Effector memory CD8-positive, alpha-beta T cell (primary cell): ENCODE results near the gene WDR27.

Experiments used
- ATAC-seq: fragments of 150-1000 bp; cut with Tn5 transposase; replicated peaks from 2 replicates; pipeline ENCODE4 v1.10.0; 2021; ENCODE audit warnings: mild to moderate bottlenecking, moderate library complexity
- DNase-seq, 3 experiments: peaks; one replicate each; pipeline ENCODE4 v3.0.0; 2021
- H3K27ac Mint-ChIP-seq, 2 donors: one replicate each; pipeline ENCODE4 v1.8.0; 2022; ENCODE audit warnings: mild to moderate bottlenecking in 2 of 2, mixed read lengths in 2 of 2, moderate library complexity in 2 of 2
- H3K27me3 Mint-ChIP-seq, 2 donors: one replicate each; pipeline ENCODE4 v1.8.0; 2022; ENCODE audit warnings: mixed read lengths in 2 of 2
- H3K36me3 Mint-ChIP-seq: one replicate; pipeline ENCODE4 v1.8.0; 2022; ENCODE audit warnings: mild to moderate bottlenecking, moderate library complexity, mixed read lengths; ENCODE audit not compliant: insufficient read depth
- H3K4me1 Mint-ChIP-seq, 2 donors: one replicate each; pipeline ENCODE4 v1.8.0; 2022; ENCODE audit warnings: low read depth in 2 of 2, mixed read lengths in 2 of 2
- H3K4me3 Mint-ChIP-seq, 2 donors: one replicate each; pipeline ENCODE4 v1.8.0; 2022; ENCODE audit warnings: mild to moderate bottlenecking in 2 of 2, mixed read lengths in 2 of 2, moderate library complexity in 2 of 2
- H3K9me3 Mint-ChIP-seq, 2 donors: one replicate each; pipeline ENCODE4 v1.8.0; 2022; ENCODE audit warnings: mixed read lengths in 2 of 2
- total RNA-seq, 9 experiments: gene quantifications; one replicate each; lab custom pipeline; 2026; lab: John Stamatoyannopoulos, UW

Gene WDR27
- total RNA-seq: 4.4 to 47.2 (median 9.4) reads per million in 9 experiments

DNA sequence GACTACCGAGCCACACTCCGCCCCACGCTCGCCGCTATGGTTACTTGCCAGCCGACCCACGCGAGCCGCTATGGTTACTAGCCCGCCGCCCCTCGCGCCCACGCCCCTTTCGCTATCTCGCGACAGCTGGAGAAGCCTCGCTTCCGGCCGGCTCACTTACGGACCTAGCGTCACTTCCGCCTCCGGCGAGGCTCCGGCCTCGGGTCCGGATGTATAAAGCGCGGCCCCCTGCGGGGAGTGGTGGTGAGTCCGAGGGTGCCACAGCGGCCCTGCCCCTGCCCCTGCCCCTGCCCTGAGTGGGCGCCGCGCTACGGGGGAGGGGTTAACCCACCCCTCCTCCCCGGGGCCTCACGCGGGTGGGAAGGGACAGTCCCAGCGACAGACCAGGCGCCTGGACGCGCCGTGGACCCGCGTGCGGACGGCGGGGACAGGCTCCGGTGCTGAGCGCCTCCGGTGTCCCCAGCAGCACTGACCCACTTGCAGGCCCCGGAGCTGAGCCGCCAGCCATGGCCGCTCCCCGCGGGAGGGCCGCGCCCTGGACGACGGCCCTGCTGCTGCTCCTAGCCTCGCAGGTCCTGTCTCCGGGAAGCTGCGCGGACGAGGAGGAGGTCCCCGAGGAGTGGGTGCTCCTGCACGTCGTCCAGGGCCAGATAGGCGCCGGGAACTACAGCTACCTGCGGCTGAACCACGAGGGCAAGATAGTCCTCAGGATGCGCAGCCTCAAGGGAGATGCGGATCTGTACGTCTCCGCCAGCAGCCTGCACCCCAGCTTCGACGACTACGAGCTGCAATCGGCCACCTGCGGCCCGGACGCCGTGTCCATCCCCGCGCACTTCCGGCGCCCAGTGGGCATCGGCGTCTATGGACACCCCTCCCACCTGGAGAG lies at the start of gene WDR27, which contains the start of gene C6orf120:
TSS of gene WDR27 (minus strand) at position 76 of the 886 bp plus-strand sequence. CDS start 13,024 bp downstream, outside the sequence.
TSS of gene C6orf120 (plus strand) at position 173 of the 886 bp plus-strand sequence. CDS start at position 507, 334 bp downstream.
- H3K4me3 Mint-ChIP-seq: peak within 1 kb of the TSS; percentile 89 to 92
- H3K9me3 Mint-ChIP-seq: no peaks in the 10 kb centered on the region
- no peaks in the 10 kb centered on the region for H3K27me3 Mint-ChIP-seq
- H3K27ac Mint-ChIP-seq: peak within 1 kb of the TSS; percentile 93 to 95
- DNase-seq: peak; percentile 95 to 98 (median 97)
- peak; percentile 86 for ATAC-seq
- H3K36me3 Mint-ChIP-seq: peaks cover 28% of the 10 kb centered on the region
- peaks cover 16 to 36% of the 10 kb centered on the region in 2 donors for H3K4me1 Mint-ChIP-seq

DNA sequence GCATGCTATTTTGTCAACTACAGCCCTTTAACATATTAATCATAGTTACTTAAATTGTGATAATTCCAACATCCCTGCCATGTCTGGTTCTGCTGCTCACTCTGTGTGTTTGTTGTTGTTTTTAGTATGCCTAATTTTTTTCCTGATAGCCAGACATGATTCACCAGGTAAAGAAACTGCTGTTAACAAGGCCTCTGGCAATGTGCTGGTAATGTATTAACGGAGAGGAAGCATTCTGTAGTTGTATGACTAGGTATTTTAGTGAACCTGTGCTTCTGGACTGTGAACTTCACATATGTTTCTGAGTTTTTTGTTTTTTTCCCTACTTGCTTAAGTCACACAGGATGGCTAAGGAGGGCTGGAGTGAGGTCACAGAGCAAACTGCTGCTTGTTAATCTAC lies 44.7 kb upstream of the WDR27 start:
- H3K27me3 Mint-ChIP-seq: no peaks in the 10 kb centered on the region
- DNase-seq (no peak), ATAC-seq (no peak)
- H3K4me1 Mint-ChIP-seq: peaks cover 7 to 17% of the 10 kb centered on the region in 2 donors
- H3K27ac Mint-ChIP-seq: no peak overlapping the region
- no peaks in the 10 kb centered on the region for H3K9me3 Mint-ChIP-seq
- no peak overlapping the region for H3K4me3 Mint-ChIP-seq
- H3K36me3 Mint-ChIP-seq: peaks cover 16% of the 10 kb centered on the region

DNA sequence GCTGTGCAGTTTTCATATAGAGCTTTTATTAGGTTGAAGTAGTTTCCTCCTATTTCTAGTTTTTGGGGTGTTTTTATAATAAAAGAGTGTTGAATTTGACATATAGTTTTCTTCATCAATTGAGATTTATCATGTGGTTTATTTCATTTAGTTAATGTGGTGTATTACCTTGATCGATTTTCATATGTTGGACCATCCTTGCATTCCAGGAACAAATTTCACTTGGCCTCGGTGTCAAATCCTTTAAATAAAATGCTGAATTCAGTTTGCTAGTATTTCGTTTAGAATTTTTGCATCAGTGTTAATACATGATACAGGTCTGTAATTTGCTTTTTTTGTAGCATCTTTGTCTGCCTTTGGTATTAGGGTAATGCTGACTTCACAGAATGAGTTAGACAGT lies 43.6 kb upstream of the WDR27 start:
- H3K9me3 Mint-ChIP-seq: no peaks in the 10 kb centered on the region
- DNase-seq (no peak), ATAC-seq (no peak)
- H3K27ac Mint-ChIP-seq: no peak overlapping the region
- H3K27me3 Mint-ChIP-seq: no peaks in the 10 kb centered on the region
- peaks cover 2 to 7% of the 10 kb centered on the region in 2 donors for H3K4me1 Mint-ChIP-seq
- peaks cover 4% of the 10 kb centered on the region for H3K36me3 Mint-ChIP-seq
- H3K4me3 Mint-ChIP-seq: no peak overlapping the region

DNA sequence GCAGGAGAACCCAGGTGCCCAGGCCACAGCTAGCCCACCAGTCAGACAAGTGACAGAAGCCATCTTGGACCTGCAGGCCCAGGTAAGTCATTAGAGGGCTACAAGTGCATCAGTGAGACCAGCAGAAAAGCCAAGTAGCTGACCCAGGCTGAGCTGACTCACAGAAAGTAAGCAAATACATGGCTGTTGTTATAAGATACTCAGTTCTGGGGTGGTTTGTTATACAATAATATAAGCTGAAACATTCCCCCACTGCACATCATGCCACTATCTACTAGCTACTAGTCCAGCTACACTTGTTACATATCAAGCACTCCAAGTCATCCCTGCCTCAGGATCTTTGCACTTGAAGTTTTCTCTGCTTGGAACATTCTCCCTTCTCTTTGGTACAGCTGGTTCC lies 39.5 kb upstream of the WDR27 start:
- H3K9me3 Mint-ChIP-seq: no peaks in the 10 kb centered on the region
- peaks cover 12 to 15% of the 10 kb centered on the region in 2 donors for H3K27me3 Mint-ChIP-seq
- no peak for ATAC-seq
- no peaks in the 10 kb centered on the region for H3K4me1 Mint-ChIP-seq
- no peak for DNase-seq
- peaks cover 3% of the 10 kb centered on the region for H3K36me3 Mint-ChIP-seq
- H3K27ac Mint-ChIP-seq: no peak overlapping the region
- no peak overlapping the region for H3K4me3 Mint-ChIP-seq

DNA sequence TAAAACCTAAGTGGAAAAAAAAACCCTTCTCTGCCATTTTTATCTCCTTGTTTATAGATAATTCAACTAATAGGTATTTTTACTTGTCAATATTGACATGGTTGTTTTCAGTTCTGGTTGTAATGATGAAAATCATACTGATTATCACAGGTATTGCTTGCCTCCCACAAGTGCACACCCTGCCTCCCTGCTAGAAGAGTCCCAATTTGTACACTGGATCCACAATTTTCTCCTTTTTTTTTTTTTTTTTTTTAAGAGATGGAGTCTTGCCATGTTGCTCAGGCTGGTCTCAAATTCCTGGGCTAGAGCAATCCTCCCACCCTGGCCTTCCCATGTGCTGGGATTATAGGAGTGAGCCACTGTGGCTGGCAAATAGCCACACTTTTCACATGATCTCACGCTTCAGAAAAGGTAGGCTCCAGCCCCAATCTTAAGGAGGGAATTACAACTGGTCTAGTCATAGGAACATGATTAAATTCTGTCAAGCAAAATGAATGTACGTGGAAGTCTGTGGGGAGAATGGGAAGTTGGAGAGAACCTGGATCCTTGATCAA lies 37.2 kb upstream of the WDR27 start:
- no peaks in the 10 kb centered on the region for H3K9me3 Mint-ChIP-seq
- DNase-seq (no peak), ATAC-seq (no peak)
- H3K4me1 Mint-ChIP-seq: no peaks in the 10 kb centered on the region
- H3K4me3 Mint-ChIP-seq: no peak overlapping the region
- H3K27me3 Mint-ChIP-seq: peaks cover 27 to 35% of the 10 kb centered on the region in 2 donors
- peaks cover 3% of the 10 kb centered on the region for H3K36me3 Mint-ChIP-seq
- no peak overlapping the region for H3K27ac Mint-ChIP-seq

DNA sequence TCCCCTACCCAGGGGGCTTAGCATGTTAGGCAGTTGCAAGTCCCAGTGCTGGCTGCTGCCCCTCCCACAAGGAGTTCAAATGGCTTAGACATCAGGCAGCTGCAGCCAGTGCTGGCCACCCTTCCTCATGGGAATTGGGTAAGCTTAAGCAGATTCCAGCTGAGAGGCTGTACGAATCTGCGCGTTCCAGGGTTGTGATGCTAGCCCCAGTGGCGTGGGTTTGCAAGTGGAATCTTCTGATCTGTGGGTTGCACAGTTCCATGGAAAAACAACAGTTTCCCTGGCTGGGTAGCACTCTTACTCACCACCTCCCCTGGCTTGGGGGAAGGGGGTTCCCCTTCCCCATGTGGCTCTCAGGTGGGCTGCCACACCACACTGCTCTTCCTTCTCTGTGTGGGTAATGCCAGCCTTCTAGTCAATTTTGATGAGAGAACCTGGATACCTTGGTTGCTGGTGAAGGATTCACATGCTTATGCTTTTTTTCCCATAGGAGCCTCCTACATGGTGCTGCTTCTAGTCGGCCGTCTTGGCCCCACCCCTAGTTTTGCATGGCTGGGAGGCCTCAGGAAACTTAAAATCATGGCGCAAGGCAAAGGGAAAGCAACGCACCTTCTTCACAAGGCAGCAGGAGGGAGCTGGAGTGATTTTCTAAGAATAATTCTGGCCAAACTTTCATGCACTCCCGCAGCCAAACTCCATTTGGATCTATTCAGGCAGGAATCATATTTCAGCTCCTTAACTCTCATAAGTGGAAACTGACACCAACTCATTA lies 36.6 kb upstream of the WDR27 start:
- ATAC-seq (no peak), DNase-seq (no peak)
- Mint-ChIP-seq H3K36me3 (peaks cover 3% of the 10 kb centered on the region), H3K9me3 (no peaks in the 10 kb centered on the region), H3K4me1 (no peaks in the 10 kb centered on the region), H3K4me3 (no peak overlapping the region), H3K27ac (no peak overlapping the region), H3K27me3 (peaks cover 27 to 35% of the 10 kb centered on the region in 2 donors)

DNA sequence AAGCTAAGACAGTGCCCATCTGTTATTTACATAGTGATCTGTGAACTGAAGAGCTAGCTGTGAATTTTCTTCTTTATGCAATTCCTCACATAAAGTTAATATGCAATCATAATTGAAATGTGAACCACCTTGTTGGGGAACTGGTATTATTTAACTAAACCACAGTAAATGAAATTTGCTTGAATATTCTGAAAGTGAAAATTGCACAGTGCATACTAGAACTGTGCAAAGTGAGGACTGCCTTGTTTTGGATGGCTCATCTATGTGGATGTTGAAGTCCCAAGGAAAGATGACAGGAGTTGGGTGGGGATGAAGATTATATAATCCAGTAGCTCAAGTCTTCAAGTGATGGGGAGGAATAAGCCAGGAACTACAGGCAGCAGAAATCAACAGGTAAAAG lies 28.1 kb upstream of the WDR27 start:
- no peak for DNase-seq
- H3K4me1 Mint-ChIP-seq: no peaks in the 10 kb centered on the region
- peaks cover 1 to 7% of the 10 kb centered on the region in 2 donors for H3K27me3 Mint-ChIP-seq

DNA sequence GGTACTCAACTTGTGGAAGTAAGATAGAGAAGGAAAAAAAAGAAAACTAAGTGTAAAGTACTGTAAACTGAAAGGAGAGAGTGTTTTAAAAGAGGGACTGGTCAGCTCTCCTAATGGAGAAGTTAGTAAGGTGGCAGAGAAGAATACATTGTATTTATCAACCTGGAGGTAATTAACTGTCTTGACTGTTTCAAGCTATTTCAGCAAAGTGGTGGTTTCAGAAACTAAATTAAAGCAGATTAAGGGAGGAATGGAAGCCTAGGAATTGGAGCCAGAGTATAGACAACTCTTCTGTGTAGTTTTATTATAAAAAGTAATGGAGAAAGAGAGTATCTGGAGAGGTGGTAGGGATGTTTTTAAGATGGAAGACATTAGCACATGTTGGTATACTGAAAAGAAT lies 25.1 kb upstream of the WDR27 start:
- DNase-seq: no peak
- Mint-ChIP-seq H3K27ac (no peak overlapping the region), H3K27me3 (no peaks in the 10 kb centered on the region), H3K4me1 (peaks cover 8 to 11% of the 10 kb centered on the region in 2 donors), H3K36me3 (peaks cover 12% of the 10 kb centered on the region), H3K9me3 (no peaks in the 10 kb centered on the region), H3K4me3 (no peak overlapping the region)
- ATAC-seq: no peak

More for the DNA sequence above, 28.1 kb upstream of the WDR27 start:
- H3K9me3 Mint-ChIP-seq: no peaks in the 10 kb centered on the region
- no peak for ATAC-seq
- H3K4me3 Mint-ChIP-seq: no peak overlapping the region
- H3K27ac Mint-ChIP-seq: no peak overlapping the region
- peaks cover 4% of the 10 kb centered on the region for H3K36me3 Mint-ChIP-seq

DNA sequence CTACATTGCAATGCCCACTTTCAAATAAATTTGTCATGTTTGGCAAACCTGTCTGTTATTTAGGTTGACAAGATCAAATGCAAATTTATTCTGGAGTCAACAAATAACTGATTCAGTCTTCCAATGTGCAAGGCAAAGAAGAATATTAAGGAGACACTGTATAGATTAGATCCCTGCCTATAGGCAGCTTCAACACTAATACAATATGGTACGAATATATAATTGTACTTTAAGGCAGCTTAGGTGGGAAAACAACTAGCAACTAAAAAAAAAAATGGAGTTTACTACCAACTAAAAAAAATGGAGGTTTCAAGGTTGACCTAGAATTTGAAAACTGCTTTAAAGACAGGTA lies 24.2 kb upstream of the WDR27 start:
- Mint-ChIP-seq H3K27me3 (no peaks in the 10 kb centered on the region), H3K4me1 (peaks cover 11 to 14% of the 10 kb centered on the region in 2 donors), H3K36me3 (peaks cover 12% of the 10 kb centered on the region), H3K4me3 (peak overlapping the region; percentile 66 to 75), H3K9me3 (no peaks in the 10 kb centered on the region), H3K27ac (peak overlapping the region in 1 of 2 donors; percentile 27)
- DNase-seq (no peak), ATAC-seq (no peak)

DNA sequence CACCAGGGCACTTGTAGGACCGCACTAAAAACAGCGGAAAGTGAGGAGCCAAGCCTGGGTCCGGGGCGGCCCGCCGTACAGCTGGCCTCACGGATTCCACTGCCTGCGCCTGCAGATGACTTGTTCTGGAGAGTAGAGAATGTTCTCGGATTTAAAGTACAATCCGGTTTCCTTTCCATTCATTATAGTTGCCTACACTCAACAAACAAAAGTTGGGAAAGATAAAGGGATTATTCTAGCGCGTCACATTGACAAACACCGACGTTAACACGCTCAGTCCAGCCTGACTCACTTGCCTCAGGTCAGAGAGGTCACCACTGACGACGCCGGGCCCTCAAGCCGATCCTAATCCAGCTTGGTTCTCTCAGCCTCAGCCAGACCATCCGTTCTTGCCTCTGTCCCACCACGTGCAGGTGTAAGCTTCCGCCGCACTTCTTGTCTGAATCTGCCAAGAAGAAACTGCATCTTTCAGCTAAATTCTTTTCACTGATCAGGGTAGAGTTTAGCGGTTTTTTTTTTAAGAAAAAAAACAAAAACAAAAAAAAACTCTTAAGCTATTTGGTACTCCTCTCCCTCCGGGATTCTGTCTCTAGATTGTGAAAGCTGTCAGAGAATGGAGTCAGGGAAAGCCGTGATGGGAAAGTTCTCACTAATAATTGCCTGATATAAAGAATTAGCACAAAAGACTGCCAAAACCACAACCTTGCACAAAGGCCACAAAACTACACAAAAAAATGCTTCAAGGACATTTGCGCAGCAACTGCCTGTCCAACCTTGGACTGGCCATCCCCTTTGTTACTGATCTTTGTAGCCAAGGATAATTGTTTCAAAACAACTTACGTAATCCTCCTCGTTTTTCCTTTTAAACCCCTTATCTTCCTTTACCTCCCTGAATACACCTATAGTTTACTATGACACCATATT lies 23.6 kb upstream of the WDR27 start:
- Mint-ChIP-seq H3K9me3 (no peaks in the 10 kb centered on the region), H3K4me3 (peak overlapping the region; percentile 66 to 75), H3K27ac (peak overlapping the region; percentile 27 to 47), H3K4me1 (peaks cover 12 to 17% of the 10 kb centered on the region in 2 donors), H3K36me3 (peaks cover 12% of the 10 kb centered on the region), H3K27me3 (no peaks in the 10 kb centered on the region)
- no peak for ATAC-seq
- no peak for DNase-seq

DNA sequence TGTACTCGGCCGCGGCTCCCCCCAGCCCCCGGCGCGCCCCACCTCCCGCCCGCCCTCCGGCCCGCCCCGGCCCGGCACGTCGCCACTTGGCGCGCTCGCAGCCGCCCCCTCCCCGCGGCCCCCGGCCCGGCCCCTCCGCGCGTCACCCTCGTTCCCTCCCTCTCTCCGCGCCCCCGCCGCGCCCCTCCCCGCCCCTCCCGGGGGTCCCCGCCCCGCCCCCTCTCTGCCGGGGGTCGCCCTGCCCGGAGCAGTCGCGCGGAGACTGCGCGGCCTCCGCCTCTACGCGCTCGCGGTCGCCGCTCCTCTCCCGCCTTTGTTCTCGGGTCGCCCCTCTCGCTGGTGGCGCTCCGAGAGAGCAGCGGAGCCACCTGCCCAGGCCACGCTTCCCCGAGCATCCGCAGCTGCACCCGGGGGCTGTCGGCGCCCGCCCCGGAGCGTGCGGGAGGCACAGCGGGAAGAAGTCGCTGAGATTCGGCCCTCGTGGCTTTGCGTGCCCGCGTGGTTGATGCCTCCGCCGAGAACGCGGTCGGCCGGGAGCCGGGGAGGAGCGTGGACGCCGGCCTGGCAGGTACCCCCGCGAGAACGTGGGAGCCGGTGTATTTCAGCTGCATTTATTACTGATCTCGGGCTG lies 22.8 kb upstream of the WDR27 start, which contains the start of gene PHF10:
TSS of gene PHF10 (minus strand) at position 7 of the 631 bp plus-strand sequence. CDS start 569 bp downstream, outside the sequence.
- H3K9me3 Mint-ChIP-seq: no peaks in the 10 kb centered on the region
- H3K4me1 Mint-ChIP-seq: peaks cover 15 to 24% of the 10 kb centered on the region in 2 donors
- DNase-seq (peak; percentile 38 to 51 (median 43)), ATAC-seq (peak; percentile 50)
- peaks cover 12% of the 10 kb centered on the region for H3K36me3 Mint-ChIP-seq
- peak within 1 kb of the TSS; percentile 80 to 87 for H3K4me3 Mint-ChIP-seq
- peak within 1 kb of the TSS; percentile 91 to 95 for H3K27ac Mint-ChIP-seq
- H3K27me3 Mint-ChIP-seq: no peaks in the 10 kb centered on the region

DNA sequence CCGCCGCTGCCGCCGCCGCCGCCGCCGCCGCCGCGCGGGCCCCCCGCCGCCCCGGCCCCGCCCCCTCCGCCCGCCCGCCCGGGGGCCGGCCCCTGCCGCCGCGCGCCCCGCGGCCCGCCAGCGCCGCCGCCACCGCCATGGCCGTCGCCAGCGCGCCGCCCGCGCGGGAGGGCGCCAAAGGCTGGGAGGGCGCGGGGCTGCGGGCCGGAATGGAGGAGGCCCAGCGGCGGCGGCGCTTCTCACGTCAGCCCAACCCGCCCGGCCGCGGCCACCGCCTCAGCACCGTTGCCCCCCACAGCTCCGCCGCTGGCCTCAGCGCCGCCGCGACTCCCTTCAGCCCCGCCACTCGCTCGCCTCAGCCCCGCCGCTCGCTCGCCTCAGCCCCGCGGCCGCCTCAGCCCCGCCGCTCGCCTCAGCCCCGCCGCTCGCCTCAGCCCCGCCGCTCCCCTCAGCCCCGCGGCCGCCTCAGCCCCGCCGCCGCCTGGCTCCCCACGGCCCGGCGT lies 22.2 kb upstream of the WDR27 start:
- Mint-ChIP-seq H3K27me3 (no peaks in the 10 kb centered on the region), H3K9me3 (no peaks in the 10 kb centered on the region), H3K36me3 (peaks cover 12% of the 10 kb centered on the region), H3K27ac (no peak overlapping the region), H3K4me1 (peaks cover 19 to 30% of the 10 kb centered on the region in 2 donors), H3K4me3 (peak overlapping the region; percentile 19 to 49)
- ATAC-seq: peak; percentile 51
- peak; percentile 28 to 31 (median 30) for DNase-seq
